ENCODE results near the gene CHD3. TPM values are rescaled to one million over a fixed set of nuclear protein-coding genes. Genes with fewer than 3 reads are reported as not detected.

The CHD3 gene
- polyA plus RNA-seq, 2 of the 4 experiments (the other 2 are of a cell fraction) = 56.3 to 111 TPM

DNA sequence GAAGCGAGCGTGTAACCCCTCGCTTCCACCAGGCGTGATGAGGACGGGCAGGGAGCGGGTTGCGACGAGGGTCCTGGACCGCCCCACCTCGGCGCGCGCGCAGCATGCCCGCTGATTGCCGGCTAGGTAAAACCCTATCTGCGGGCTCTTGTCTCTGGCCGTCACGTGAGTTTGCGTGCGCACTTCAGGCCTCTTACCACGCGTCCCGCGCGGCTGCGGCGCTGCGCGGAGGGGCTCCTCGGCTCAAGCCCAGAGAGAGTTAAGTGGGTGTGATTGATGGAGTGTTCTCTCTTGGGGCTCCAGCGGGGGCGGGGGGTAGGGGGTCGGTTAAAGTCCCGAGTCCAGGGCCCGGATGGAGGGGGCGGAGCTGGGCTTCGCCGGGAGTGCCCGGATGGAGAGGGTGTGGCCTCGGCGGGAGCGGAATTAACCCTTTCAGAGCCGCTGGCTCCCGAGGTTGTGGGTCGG is 46.6 kb upstream of the CHD3 start (continued):
- TF ChIP-seq USF2 (IDR thresholded peaks at IDR 0.05) (peak; percentile 65), MAZ (IDR thresholded peaks at IDR 0.05; ENCODE audit: borderline replicate concordance, low read depth, low read length) (no peak), KDM5A (IDR thresholded peaks at IDR 0.05) (no peak), CBX8 (IDR thresholded peaks at IDR 0.05) (no peak), NPAS2 (CRISPR knock-in tag; IDR thresholded peaks at IDR 0.05; ENCODE audit: borderline replicate concordance) (no peak), BHLHE40 (IDR thresholded peaks at IDR 0.05; ENCODE audit: low read depth, low read length) (peak; percentile 85), MYC (IDR thresholded peaks at IDR 0.05; ENCODE audit: borderline replicate concordance, low read length) (no peak), TP53 (CRISPR knock-in tag; IDR thresholded peaks at IDR 0.05) (no peak), NFE2L2 (conservative IDR thresholded peaks at IDR 0.05; ENCODE audit: low read length) (no peak)
- TF ChIP-seq, protein P1, sequence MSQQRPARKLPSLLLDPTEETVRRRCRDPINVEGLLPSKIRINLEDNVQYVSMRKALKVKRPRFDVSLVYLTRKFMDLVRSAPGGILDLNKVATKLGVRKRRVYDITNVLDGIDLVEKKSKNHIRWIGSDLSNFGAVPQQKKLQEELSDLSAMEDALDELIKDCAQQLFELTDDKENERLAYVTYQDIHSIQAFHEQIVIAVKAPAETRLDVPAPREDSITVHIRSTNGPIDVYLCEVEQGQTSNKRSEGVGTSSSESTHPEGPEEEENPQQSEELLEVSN (IDR thresholded peaks at IDR 0.05; ENCODE audit: borderline replicate concordance, low read depth) = no peak

DNA sequence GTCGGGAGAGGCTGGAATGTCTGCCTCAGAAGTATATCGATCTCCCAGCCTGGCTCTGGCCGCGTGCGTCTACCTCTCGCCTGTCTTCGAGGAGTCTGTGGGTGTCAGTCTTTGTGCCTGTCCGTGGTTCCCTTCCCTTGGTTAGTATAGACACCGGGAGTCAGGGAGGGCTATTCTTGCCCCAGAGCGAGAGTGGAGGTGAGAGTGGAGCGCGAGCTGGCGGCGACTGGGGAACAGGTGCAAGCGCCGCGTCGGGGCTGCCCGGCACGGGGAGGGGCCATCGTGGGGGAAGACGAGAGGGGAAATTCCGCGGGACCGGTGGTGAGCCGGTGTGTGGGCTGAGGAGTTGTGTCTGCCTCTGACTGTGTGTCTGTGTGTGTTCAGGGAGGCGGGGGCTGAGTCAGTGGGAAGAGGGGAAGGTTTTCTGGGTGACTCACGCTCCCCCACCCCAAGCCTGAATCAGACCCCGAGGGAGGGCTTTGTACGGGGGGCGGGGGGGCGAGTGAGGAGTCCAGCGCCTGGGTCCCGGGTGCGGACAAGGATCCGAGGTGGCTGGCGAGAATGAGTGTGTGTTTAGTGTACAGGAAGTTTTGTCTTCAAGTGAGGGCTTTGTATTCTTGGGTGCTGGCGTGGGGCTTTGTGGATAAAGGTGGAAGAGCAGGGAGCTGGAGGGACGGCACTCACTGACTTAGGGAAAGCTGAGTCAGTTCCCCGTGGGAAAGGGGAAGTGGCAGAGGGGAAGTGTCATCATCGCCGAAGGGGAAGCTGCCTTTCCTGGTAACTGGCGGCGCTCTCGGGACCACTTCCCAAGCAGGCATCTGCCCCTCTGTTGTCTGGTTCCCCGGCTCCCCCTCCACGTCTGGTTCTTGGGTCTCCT is 46.0 kb upstream of the CHD3 start:
- H3K4me1 ChIP-seq = peaks cover 44% of the 10 kb centered on the region
- peak overlapping the region; percentile 96 for H3K27ac ChIP-seq
- WGBS (ENCODE audit: missing lambda C conversion rate) = 2% methylated on average over 32 of the region's 47 CpGs
- no peak for FAIRE-seq
- H3K4me2 ChIP-seq = peak overlapping the region; percentile 91
- POLR2A ChIA-PET = interaction anchor here (0.6 to 5.7 kb wide), 9 partner anchors 8 to 156 kb away, joined by 3 to 65 read pairs (median 4); partner anchors contain the start of genes CYB5D1, KDM6B, NAA38 and TP53
- peak overlapping the region; percentile 80 for H3K4me3 ChIP-seq
- peak; percentile 15 to 31 for ATAC-seq
- DNase-seq (ENCODE audit: low read depth in 1 of 2, low spot score in 1 of 2) = peak; percentile 78 to 90
- CTCF ChIA-PET = interaction anchor here (0.7 to 25.1 kb wide), 11 partner anchors 1 to 215 kb away, joined by 3 to 677 read pairs (median 5); partner anchors contain the start of genes KDM6B, NAA38, TP53 and WRAP53
- H3K9me3 ChIP-seq = no peaks in the 10 kb centered on the region
- no peak for TF ChIP-seq ZFP36 (IDR thresholded peaks at IDR 0.05; ENCODE audit: borderline replicate concordance, partially characterized antibody)
- peak; percentile 52; the same call in 1 of the 2 replicates for TF ChIP-seq JUNB (IDR thresholded peaks at IDR 0.05)
- peak; percentile 88 for TF ChIP-seq HOXA7 (CRISPR knock-in tag; IDR thresholded peaks at IDR 0.05)
- TF ChIP-seq MAFK (IDR thresholded peaks at IDR 0.05; ENCODE audit: partially characterized antibody) = peak; percentile 84
- TF ChIP-seq HOXB5 (CRISPR knock-in tag; IDR thresholded peaks at IDR 0.05) = no peak
- TF ChIP-seq JUN (IDR thresholded peaks at IDR 0.05) = no peak
- TF ChIP-seq ESRRA (IDR thresholded peaks at IDR 0.05; ENCODE audit: borderline replicate concordance, low read length) = no peak
- TF ChIP-seq RAD21 (conservative IDR thresholded peaks at IDR 0.05 in 1 of 2, IDR thresholded peaks at IDR 0.05 in 1 of 2) = no peak
- TF ChIP-seq, protein P2, sequence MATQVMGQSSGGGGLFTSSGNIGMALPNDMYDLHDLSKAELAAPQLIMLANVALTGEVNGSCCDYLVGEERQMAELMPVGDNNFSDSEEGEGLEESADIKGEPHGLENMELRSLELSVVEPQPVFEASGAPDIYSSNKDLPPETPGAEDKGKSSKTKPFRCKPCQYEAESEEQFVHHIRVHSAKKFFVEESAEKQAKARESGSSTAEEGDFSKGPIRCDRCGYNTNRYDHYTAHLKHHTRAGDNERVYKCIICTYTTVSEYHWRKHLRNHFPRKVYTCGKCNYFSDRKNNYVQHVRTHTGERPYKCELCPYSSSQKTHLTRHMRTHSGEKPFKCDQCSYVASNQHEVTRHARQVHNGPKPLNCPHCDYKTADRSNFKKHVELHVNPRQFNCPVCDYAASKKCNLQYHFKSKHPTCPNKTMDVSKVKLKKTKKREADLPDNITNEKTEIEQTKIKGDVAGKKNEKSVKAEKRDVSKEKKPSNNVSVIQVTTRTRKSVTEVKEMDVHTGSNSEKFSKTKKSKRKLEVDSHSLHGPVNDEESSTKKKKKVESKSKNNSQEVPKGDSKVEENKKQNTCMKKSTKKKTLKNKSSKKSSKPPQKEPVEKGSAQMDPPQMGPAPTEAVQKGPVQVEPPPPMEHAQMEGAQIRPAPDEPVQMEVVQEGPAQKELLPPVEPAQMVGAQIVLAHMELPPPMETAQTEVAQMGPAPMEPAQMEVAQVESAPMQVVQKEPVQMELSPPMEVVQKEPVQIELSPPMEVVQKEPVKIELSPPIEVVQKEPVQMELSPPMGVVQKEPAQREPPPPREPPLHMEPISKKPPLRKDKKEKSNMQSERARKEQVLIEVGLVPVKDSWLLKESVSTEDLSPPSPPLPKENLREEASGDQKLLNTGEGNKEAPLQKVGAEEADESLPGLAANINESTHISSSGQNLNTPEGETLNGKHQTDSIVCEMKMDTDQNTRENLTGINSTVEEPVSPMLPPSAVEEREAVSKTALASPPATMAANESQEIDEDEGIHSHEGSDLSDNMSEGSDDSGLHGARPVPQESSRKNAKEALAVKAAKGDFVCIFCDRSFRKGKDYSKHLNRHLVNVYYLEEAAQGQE (IDR thresholded peaks at IDR 0.05) = peak; percentile 13
- TF ChIP-seq MYC (IDR thresholded peaks at IDR 0.05; ENCODE audit: borderline replicate concordance, low read length) = peak; percentile 8; the same call in 1 of the 2 replicates
- TF ChIP-seq, protein P3, sequence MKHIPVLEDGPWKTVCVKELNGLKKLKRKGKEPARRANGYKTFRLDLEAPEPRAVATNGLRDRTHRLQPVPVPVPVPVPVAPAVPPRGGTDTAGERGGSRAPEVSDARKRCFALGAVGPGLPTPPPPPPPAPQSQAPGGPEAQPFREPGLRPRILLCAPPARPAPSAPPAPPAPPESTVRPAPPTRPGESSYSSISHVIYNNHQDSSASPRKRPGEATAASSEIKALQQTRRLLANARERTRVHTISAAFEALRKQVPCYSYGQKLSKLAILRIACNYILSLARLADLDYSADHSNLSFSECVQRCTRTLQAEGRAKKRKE (CRISPR knock-in tag; IDR thresholded peaks at IDR 0.05; ENCODE audit: low read depth) = no peak
- TF ChIP-seq RCOR1 (IDR thresholded peaks at IDR 0.05; ENCODE audit: low read depth, low read length) = no peak
- no peak for TF ChIP-seq NR3C1 (IDR thresholded peaks at IDR 0.05)
- TF ChIP-seq KDM5A (IDR thresholded peaks at IDR 0.05) = no peak
- TF ChIP-seq RFX5 (IDR thresholded peaks at IDR 0.05) = no peak
- TF ChIP-seq FOSL2 (IDR thresholded peaks at IDR 0.05) = peak; percentile 47; the same call in 1 of the 2 replicates
- peak; percentile 95 for TF ChIP-seq FOSL2 (CRISPR knock-in tag; IDR thresholded peaks at IDR 0.05)
- TF ChIP-seq ELK1 (IDR thresholded peaks at IDR 0.05; ENCODE audit: low read depth, low read length) = no peak
- peak; percentile 92 for TF ChIP-seq FOSB (CRISPR knock-in tag; IDR thresholded peaks at IDR 0.05)
- TF ChIP-seq SMC3 (IDR thresholded peaks at IDR 0.05) = no peak
- TF ChIP-seq CEBPB (IDR thresholded peaks at IDR 0.05) = no peak
- peak; percentile 12 for TF ChIP-seq MAX (IDR thresholded peaks at IDR 0.05)
- no peak for TF ChIP-seq ZSCAN20 (CRISPR knock-in tag; IDR thresholded peaks at IDR 0.05)
- TF ChIP-seq ZC3H11A (IDR thresholded peaks at IDR 0.05) = no peak
